ENCODE results near the gene BPGM. TPM values are rescaled to one million over a fixed set of nuclear protein-coding genes. Genes with fewer than 3 reads are reported as not detected.

Gene BPGM
- polyA plus RNA-seq, 3 donors = 3.9 to 20.6 (median 18.4) TPM

DNA sequence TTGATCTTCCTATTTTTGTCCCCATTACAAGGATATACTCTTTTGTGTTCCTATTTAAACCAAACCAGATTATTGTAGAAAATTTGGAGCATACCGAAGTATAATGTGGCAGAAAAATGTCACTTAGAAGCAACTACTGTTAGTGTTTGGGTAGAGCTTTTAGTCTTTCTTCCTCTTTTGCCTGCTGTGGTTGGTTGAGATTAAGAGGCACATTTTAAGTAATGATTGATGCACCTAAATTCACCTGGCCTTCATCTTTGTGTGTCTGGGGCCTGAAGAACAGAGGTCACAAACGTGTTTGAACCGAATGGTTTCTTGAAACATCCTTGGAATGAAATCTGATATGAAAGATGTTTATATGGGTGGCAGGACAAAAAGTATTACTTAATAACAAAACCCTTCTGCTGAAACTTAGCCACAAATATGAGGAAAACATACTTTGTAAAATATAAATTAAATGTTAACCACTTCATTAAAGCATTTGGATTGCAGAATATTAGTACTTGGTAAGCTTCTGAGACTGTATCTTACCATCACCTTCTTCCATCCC is 2.6 kb downstream of the BPGM start:
- H4K20me1 ChIP-seq (ENCODE audit: insufficient read depth, low read length) = no peaks in the 10 kb centered on the region
- Mint-ChIP-seq H3K4me3 (no peak overlapping the region), H3K27ac (no peak overlapping the region), H3K9me3 (peaks cover 0 to 1% (median 0%) of the 10 kb centered on the region in 7 donors), H3K36me3 (peaks cover 7 to 8% of the 10 kb centered on the region in 2 donors), H3K4me1 (peaks cover 4% of the 10 kb centered on the region), H3K27me3 (ENCODE audit: low read depth in 3 of 3) (no peaks in the 10 kb centered on the region)
- peaks cover 59% of the 10 kb centered on the region for H3K79me2 ChIP-seq (ENCODE audit: insufficient read depth, low read length)
- H2AFZ ChIP-seq (ENCODE audit: insufficient read depth, low read depth, low read length, poor library complexity, severe bottlenecking) = no peak overlapping the region
- H3K4me3 ChIP-seq (replicated peaks in 1 of 3; ENCODE audit: low read depth in 2 of 3, low read length in 3 of 3) = no peak overlapping the region
- DNase-seq = no peak
- intact Hi-C loops (cut with micrococcal nuclease) = loop anchor here in 1 of 2 donors (10.0 kb wide), 1 partner anchor 1016 kb away; the partner anchor contains the start of gene STMP1
- H3K9me3 ChIP-seq (replicated peaks in 1 of 2; ENCODE audit: control insufficient read depth in 1 of 2, insufficient read depth in 1 of 2, low read length in 2 of 2) = no peaks in the 10 kb centered on the region
- H3K27me3 ChIP-seq (ENCODE audit: control insufficient read depth in 2 of 2, insufficient read depth in 2 of 2, low read length in 2 of 2) = no peaks in the 10 kb centered on the region
- H3K4me2 ChIP-seq (replicated peaks; ENCODE audit: extremely low read depth, low read length, poor library complexity, severe bottlenecking) = no peak overlapping the region
- no peak overlapping the region for H3K27ac ChIP-seq (ENCODE audit: low read depth in 1 of 2, low read length in 2 of 2)
- no peak for TF ChIP-seq CTCF (IDR thresholded peaks at IDR 0.05)
- peaks cover 15 to 21% of the 10 kb centered on the region in 2 donors for H3K4me1 ChIP-seq (ENCODE audit: control insufficient read depth in 1 of 2, insufficient read depth in 2 of 2, low read length in 2 of 2)
- WGBS (ENCODE audit: insufficient coverage) = no CpG with 5 or more reads among the region's 3 CpGs
- H3K9ac ChIP-seq (ENCODE audit: insufficient read depth, low read length, poor library complexity, severe bottlenecking) = no peak overlapping the region
- H3K36me3 ChIP-seq (replicated peaks in 1 of 2; ENCODE audit: control insufficient read depth in 1 of 2, insufficient read depth in 2 of 2, low read length in 2 of 2) = no peaks in the 10 kb centered on the region

GRCh38 chr7:134651991-134652390 is 5.3 kb downstream of the BPGM start:
- peaks cover 59% of the 10 kb centered on the region for H3K79me2 ChIP-seq (ENCODE audit: insufficient read depth, low read length)
- WGBS (ENCODE audit: insufficient coverage) = 92% methylated on average over 2 of the region's 4 CpGs
- Mint-ChIP-seq H3K27me3 (ENCODE audit: low read depth in 3 of 3) (no peaks in the 10 kb centered on the region), H3K4me1 (peaks cover 4% of the 10 kb centered on the region), H3K36me3 (peaks cover 10 to 15% of the 10 kb centered on the region in 2 donors), H3K9me3 (peaks cover 0 to 5% (median 0%) of the 10 kb centered on the region in 7 donors), H3K4me3 (no peak overlapping the region), H3K27ac (no peak overlapping the region)
- no peak overlapping the region for H3K4me3 ChIP-seq (replicated peaks in 1 of 3; ENCODE audit: low read depth in 2 of 3, low read length in 3 of 3)
- H3K9me3 ChIP-seq (replicated peaks in 1 of 2; ENCODE audit: control insufficient read depth in 1 of 2, insufficient read depth in 1 of 2, low read length in 2 of 2) = peaks cover 0 to 3% of the 10 kb centered on the region in 2 donors
- no peaks in the 10 kb centered on the region for H3K27me3 ChIP-seq (ENCODE audit: control insufficient read depth in 2 of 2, insufficient read depth in 2 of 2, low read length in 2 of 2)
- H4K20me1 ChIP-seq (ENCODE audit: insufficient read depth, low read length) = no peaks in the 10 kb centered on the region
- H2AFZ ChIP-seq (ENCODE audit: insufficient read depth, low read depth, low read length, poor library complexity, severe bottlenecking) = no peak overlapping the region
- H3K36me3 ChIP-seq (replicated peaks in 1 of 2; ENCODE audit: control insufficient read depth in 1 of 2, insufficient read depth in 2 of 2, low read length in 2 of 2) = no peaks in the 10 kb centered on the region
- DNase-seq = no peak
- no peak overlapping the region for H3K27ac ChIP-seq (ENCODE audit: low read depth in 1 of 2, low read length in 2 of 2)
- no peak overlapping the region for H3K4me2 ChIP-seq (replicated peaks; ENCODE audit: extremely low read depth, low read length, poor library complexity, severe bottlenecking)
- TF ChIP-seq CTCF (IDR thresholded peaks at IDR 0.05) = no peak
- H3K4me1 ChIP-seq (ENCODE audit: control insufficient read depth in 1 of 2, insufficient read depth in 2 of 2, low read length in 2 of 2) = peaks cover 7 to 10% of the 10 kb centered on the region in 2 donors
- H3K9ac ChIP-seq (ENCODE audit: insufficient read depth, low read length, poor library complexity, severe bottlenecking) = no peak overlapping the region
- intact Hi-C loops (cut with micrococcal nuclease) = no loop called here

Measured in CD14-positive monocyte (primary cell).